Lower leg skin (tissue), 4 donors: Measurements from ENCODE around the gene SERTAD2. TPM values are rescaled to one million over a fixed set of nuclear protein-coding genes. Genes with fewer than 3 reads are reported as not detected.

ENCODE experiments used
- DNase-seq, 2 donors: peaks; one replicate each; pipeline ENCODE4 v3.0.0-alpha.2; 2019; ENCODE audit warnings: low spot score in 2 of 2
- H3K4me3 ChIP-seq: fragments of 200-600 bp; sonication (generic); 2 replicates; pipeline ENCODE4 v1.5.1; 2017; ENCODE audit warnings: mild to moderate bottlenecking, low read depth; ENCODE audit not compliant: poor library complexity, severe bottlenecking
- POLR2A ChIP-seq, 2 donors: fragments of 450-650 bp; IDR thresholded peaks; one replicate each; pipeline ENCODE4 v1.6.1; 2016 to 2017; ENCODE audit warnings: antibody characterized with exemption in 2 of 2, mild to moderate bottlenecking in 1 of 2, moderate library complexity in 1 of 2
- WGBS, 2 donors: methylation state at CpG; one replicate each; pipeline ENCODE4 v1.1.5; 2018; 5-methylcytosine and 5-hydroxymethylcytosine counted together
- intact Hi-C: fragments of 100-400 bp; cut with DNase I; formaldehyde crosslinking; loops from one replicate; pipeline ENCODE4 v1.15.0; 2023; ENCODE audit warnings: low total_unique reads
- total RNA-seq, 4 donors: library from RNA; depleted of rRNA; stranded (reverse); fragments of >200 nt; gene quantifications; one replicate each; pipeline ENCODE4 v1.1.0, GENCODE V29; 2016
- TF ChIP-seq, protein P1 (sequence below), 3 donors: fragments of 450-650 bp; IDR thresholded peaks; one replicate each; pipeline ENCODE4 v1.5.1; 2016; ENCODE audit warnings: antibody characterized with exemption in 3 of 3, mild to moderate bottlenecking in 3 of 3, moderate library complexity in 2 of 3

Gene SERTAD2
- total RNA-seq, 4 donors from 2014 or later: 27.7 to 31.8 (median 30.7) TPM

DNA sequence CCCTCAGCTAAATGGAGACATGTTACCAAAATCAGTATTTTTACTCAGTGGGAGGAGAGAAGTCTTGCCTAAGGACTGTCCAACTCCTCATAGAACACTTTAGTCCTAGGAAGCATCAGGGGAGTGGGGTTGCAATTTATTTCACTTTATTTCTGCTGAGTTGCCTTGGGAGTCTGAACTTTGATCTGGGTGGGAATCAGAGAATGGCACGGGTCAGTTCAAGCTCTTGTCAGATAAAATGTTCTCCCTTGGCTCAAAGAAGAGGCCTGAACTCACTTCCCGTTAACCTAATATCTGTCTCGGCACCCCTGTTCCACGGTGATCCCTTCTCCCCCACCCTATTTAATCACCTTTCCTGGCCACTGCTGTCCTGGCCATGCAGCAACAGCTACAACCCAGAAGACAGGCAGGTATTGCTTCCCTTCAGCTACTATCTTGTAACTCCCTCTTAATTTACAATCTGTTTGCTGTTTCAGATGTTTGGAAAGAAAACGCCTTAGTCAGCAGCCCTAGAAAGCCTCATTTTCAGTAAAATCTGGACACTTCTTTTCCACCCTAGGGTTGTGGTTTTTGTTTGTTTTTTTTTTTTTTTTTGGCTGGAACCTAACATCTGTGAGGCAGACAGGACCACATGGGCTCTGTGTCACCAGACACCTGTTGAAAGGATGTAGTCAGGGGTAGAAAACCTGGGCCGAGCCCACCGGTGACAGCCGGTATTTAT lies 52.5 kb downstream of the SERTAD2 start:
- DNase-seq: no peak
- no peak overlapping the region for H3K4me3 ChIP-seq
- intact Hi-C loops: no loop called here
- TF ChIP-seq, protein P1, sequence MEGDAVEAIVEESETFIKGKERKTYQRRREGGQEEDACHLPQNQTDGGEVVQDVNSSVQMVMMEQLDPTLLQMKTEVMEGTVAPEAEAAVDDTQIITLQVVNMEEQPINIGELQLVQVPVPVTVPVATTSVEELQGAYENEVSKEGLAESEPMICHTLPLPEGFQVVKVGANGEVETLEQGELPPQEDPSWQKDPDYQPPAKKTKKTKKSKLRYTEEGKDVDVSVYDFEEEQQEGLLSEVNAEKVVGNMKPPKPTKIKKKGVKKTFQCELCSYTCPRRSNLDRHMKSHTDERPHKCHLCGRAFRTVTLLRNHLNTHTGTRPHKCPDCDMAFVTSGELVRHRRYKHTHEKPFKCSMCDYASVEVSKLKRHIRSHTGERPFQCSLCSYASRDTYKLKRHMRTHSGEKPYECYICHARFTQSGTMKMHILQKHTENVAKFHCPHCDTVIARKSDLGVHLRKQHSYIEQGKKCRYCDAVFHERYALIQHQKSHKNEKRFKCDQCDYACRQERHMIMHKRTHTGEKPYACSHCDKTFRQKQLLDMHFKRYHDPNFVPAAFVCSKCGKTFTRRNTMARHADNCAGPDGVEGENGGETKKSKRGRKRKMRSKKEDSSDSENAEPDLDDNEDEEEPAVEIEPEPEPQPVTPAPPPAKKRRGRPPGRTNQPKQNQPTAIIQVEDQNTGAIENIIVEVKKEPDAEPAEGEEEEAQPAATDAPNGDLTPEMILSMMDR (IDR thresholded peaks at IDR 0.05): no peak
- TF ChIP-seq POLR2A (IDR thresholded peaks at IDR 0.05): no peak
- WGBS, 2 donors: 65 to 76% methylated on average over 8 of the region's 8 CpGs

DNA sequence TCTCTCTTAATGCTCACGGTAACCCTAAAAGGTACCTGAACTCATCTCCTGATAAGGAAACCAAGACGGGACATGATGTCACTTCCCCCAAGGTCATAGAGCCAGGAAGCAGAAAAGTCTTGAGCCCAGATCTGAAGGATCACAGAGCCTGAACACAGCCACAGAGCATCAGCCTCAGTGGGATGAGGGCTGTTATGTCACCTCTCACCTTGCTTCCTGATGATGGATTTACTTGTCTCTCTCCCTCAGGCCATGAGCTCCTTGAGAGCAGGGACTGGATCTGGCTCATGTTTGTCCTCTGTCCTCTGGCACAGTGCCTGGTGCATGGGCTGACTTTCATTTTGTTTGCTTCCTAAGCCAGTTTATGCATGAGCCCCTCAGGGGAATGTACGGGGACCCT lies 54.2 kb downstream of the SERTAD2 start:
- no peak for DNase-seq
- no peak overlapping the region for H3K4me3 ChIP-seq
- TF ChIP-seq POLR2A (IDR thresholded peaks at IDR 0.05): no peak
- TF ChIP-seq, protein P1 (IDR thresholded peaks at IDR 0.05): no peak
- WGBS, 2 donors: 42 to 52% methylated on average over 3 of the region's 3 CpGs
- intact Hi-C loops: no loop called here

DNA sequence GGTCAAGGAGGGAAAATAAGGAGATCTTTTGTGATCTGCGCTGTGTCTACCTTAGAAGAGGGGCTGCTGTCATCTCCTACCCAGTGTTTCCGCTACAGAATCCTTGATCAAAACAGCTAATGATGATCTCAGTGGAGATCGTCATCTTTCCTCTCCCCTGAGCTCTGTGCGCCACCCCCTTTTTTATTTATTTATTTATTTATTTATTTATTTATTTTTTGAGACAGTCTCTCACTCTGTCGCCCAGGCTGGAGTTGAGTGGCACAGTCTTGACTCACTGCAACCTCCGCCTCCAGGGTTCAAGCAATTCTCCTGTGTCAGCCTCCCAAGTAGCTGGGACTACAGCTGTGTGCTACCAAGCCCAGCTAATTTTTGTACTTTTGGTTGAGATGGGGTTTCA lies 55.5 kb downstream of the SERTAD2 start:
- TF ChIP-seq POLR2A (IDR thresholded peaks at IDR 0.05): no peak
- TF ChIP-seq, protein P1 (IDR thresholded peaks at IDR 0.05): no peak
- intact Hi-C loops: no loop called here
- no peak for DNase-seq

DNA sequence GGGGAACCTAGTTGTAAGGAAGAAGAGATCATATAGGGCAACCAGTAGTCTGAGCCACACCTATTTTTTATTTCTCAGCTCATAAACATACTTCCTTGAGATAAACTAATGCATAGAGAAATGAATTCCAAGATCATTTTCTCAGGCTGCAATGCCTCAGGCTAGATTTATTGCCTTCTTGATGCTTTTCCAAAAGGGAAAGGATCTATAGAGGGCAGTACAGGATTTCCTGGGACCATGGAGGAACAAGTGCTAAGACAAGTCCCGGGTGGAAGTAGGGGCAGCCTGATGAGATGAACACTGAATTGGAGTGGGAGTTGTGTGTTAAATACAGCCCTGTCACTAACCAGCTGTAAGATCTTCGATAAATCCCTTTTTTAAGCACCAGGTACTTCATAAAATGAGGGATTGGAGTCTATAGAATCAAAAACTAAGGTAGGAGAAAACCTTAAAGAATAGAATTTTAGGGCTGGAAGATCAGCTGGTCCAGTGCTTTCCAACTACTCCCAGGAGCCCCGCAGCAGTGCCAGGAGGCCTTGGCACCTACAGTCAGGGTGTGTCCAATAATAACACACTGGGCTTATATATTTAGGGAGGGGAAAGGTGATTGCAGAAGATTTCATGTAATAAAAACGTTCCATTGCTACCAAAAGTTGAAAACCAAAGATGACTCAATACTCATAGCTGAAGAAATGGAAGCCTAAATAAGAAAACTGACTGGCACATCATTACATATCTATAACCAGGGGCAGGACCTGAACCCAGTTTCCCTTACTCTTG lies 58.1 kb downstream of the SERTAD2 start:
- DNase-seq: no peak
- TF ChIP-seq, protein P1 (IDR thresholded peaks at IDR 0.05): no peak
- 31 to 35% methylated on average over 4 of the region's 4 CpGs for WGBS, 2 donors
- intact Hi-C loops: no loop called here
- no peak overlapping the region for H3K4me3 ChIP-seq

More for the DNA sequence above, 55.5 kb downstream of the SERTAD2 start:
- H3K4me3 ChIP-seq: no peak overlapping the region
- 95 to 99% methylated on average over 6 of the region's 6 CpGs for WGBS, 2 donors

DNA sequence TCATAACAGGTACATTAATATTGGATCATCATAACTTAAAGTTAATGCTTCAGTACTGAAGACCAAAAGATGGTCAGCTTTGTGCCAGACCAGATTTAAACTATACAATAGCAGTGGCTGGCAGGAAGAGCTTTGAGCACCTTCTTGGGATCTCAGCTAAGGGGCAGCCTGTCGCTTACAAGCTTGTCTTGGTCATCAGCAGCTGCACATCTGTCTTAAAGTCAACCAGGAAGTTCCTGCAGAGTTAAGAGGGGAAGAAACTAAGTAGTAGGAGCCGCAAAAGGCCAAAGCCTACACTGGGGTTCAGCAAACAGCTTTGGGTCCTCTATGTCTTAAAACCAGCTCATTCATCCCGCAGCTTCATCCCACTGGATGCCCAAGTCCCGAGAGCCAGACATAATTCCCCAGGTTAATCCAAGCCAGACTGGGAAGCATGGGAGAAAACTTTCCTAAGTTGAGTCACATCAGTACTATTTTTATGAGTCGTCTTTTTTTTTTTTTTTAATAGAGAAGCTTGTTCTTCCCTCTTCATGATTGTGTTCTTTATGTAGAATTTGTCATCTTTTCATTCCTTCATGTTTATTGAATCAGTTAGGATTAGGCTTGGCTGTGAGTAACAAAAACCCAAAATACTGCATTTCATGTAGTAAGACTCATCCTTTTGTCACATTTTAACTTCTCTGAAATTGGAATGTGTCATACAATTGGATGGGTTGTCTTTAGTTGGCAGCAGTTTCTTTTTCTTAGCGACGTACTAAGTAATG lies 59.3 kb downstream of the SERTAD2 start:
- intact Hi-C loops: loop anchor here (5.0 kb wide), 1 partner anchor 273 kb away; no protein-coding TSS in a partner anchor
- DNase-seq: no peak
- 58 to 62% methylated on average over 7 of the region's 7 CpGs for WGBS, 2 donors
- no peak overlapping the region for H3K4me3 ChIP-seq
- TF ChIP-seq POLR2A (IDR thresholded peaks at IDR 0.05): no peak
- TF ChIP-seq, protein P1 (IDR thresholded peaks at IDR 0.05): no peak
